Islet of Langerhans (tissue), 1 donor: Measurements from ENCODE around the gene CERKL.

Experiments used
- FAIRE-seq: peaks from one replicate; lab custom pipeline; 2011; peaks lifted over from hg19 to GRCh38; lab: Jason Lieb, UNC

CERKL gene

GRCh38 chr2:181677912-181678586, 21.1 kb upstream of the CERKL start:
- no peak for FAIRE-seq

GRCh38 chr2:181675254-181675653, 18.3 kb upstream of the CERKL start:
- FAIRE-seq: no peak

- FAIRE-seq: no peak
These were observed 17.6 kb upstream of the CERKL start for GRCh38 chr2:181674461-181674860.

GRCh38 chr2:181673173-181673572, 16.3 kb upstream of the CERKL start:
- no peak for FAIRE-seq

- no peak for FAIRE-seq
These were observed 15.5 kb upstream of the CERKL start for GRCh38 chr2:181672255-181673008.

GRCh38 chr2:181670632-181671031, 13.7 kb upstream of the CERKL start:
- no peak for FAIRE-seq

- FAIRE-seq: no peak
These were observed 10.3 kb upstream of the CERKL start for GRCh38 chr2:181667234-181667633.

GRCh38 chr2:181662287-181662686, 5.4 kb upstream of the CERKL start:
- peak; percentile 43 for FAIRE-seq

- no peak for FAIRE-seq
These were observed 3.3 kb upstream of the CERKL start for GRCh38 chr2:181660181-181660580.

GRCh38 chr2:181658444-181658843, 1.5 kb upstream of the CERKL start:
- peak; percentile 96 for FAIRE-seq

- no peak for FAIRE-seq
These were observed 474 bp upstream of the CERKL start for GRCh38 chr2:181657379-181657778.

- FAIRE-seq: no peak
These were observed 1.4 kb downstream of the CERKL start for GRCh38 chr2:181655519-181655918.

GRCh38 chr2:181649436-181649979, 7.4 kb downstream of the CERKL start:
- no peak for FAIRE-seq

- FAIRE-seq: peak; percentile 55
These were observed 8.3 kb downstream of the CERKL start for GRCh38 chr2:181648478-181649155.

- FAIRE-seq: no peak
These were observed 10.4 kb downstream of the CERKL start for GRCh38 chr2:181646415-181646987.

GRCh38 chr2:181643151-181643550, 13.8 kb downstream of the CERKL start:
- FAIRE-seq: no peak

GRCh38 chr2:181642086-181642485, 14.8 kb downstream of the CERKL start:
- peak; percentile 97 for FAIRE-seq

GRCh38 chr2:181639686-181640085, 17.2 kb downstream of the CERKL start:
- no peak for FAIRE-seq

- no peak for FAIRE-seq
These were observed 24.0 kb downstream of the CERKL start for GRCh38 chr2:181632733-181633401.

- peak; percentile 99 for FAIRE-seq
These were observed 28.0 kb downstream of the CERKL start for GRCh38 chr2:181628590-181629585.

- no peak for FAIRE-seq
These were observed 29.4 kb downstream of the CERKL start for GRCh38 chr2:181627545-181627944.
